BLaER1 (cell line): ENCODE results near the gene ALDH4A1.

Source experiments
- H3K27ac ChIP-seq: shearing (Covaris generic); formaldehyde crosslinking; 2 replicates; pipeline ENCODE4 v1.8.1; 2022
- H3K27me3 ChIP-seq: shearing (Covaris generic); formaldehyde crosslinking; 2 replicates; pipeline ENCODE4 v1.8.1; 2022
- H3K36me3 ChIP-seq: shearing (Covaris generic); formaldehyde crosslinking; 2 replicates; pipeline ENCODE4 v1.8.1; 2022
- H3K4me1 ChIP-seq: shearing (Covaris generic); formaldehyde crosslinking; 2 replicates; pipeline ENCODE4 v1.8.1; 2022
- H3K4me2 ChIP-seq: shearing (Covaris generic); formaldehyde crosslinking; 2 replicates; pipeline ENCODE4 v1.8.1; 2022
- H3K4me3 ChIP-seq: shearing (Covaris generic); formaldehyde crosslinking; 2 replicates; pipeline ENCODE4 v1.8.1; 2022
- H3K9ac ChIP-seq: shearing (Covaris generic); formaldehyde crosslinking; 2 replicates; pipeline ENCODE4 v1.8.1; 2022
- H3K9me3 ChIP-seq: shearing (Covaris generic); formaldehyde crosslinking; 2 replicates; pipeline ENCODE4 v1.8.1; 2022
- H4K20me1 ChIP-seq: shearing (Covaris generic); formaldehyde crosslinking; 2 replicates; pipeline ENCODE4 v1.8.1; 2022
- Cebpa-rat ChIP-seq: shearing (Covaris generic); IDR thresholded peaks from 2 replicates; pipeline ENCODE4 v1.8.1; 2022

ALDH4A1 gene

GRCh38 chr1:18881642-18882431, 20.5 kb downstream of the ALDH4A1 start:
- peaks cover 64% of the 10 kb centered on the region for H3K36me3 ChIP-seq
- H3K27ac ChIP-seq = no peak overlapping the region
- no peaks in the 10 kb centered on the region for H3K4me1 ChIP-seq
- no peak for TF ChIP-seq Cebpa-rat
- no peaks in the 10 kb centered on the region for H3K9me3 ChIP-seq
- no peak overlapping the region for H3K9ac ChIP-seq
- no peak overlapping the region for H3K4me2 ChIP-seq
- no peaks in the 10 kb centered on the region for H4K20me1 ChIP-seq
- H3K4me3 ChIP-seq = no peak overlapping the region
- no peaks in the 10 kb centered on the region for H3K27me3 ChIP-seq

- no peak overlapping the region for H3K27ac ChIP-seq
- H3K9ac ChIP-seq = no peak overlapping the region
- H3K36me3 ChIP-seq = peaks cover 64% of the 10 kb centered on the region
- H3K4me1 ChIP-seq = no peaks in the 10 kb centered on the region
- no peak for TF ChIP-seq Cebpa-rat
- no peak overlapping the region for H3K4me3 ChIP-seq
- H4K20me1 ChIP-seq = no peaks in the 10 kb centered on the region
- no peak overlapping the region for H3K4me2 ChIP-seq
- no peaks in the 10 kb centered on the region for H3K27me3 ChIP-seq
- no peaks in the 10 kb centered on the region for H3K9me3 ChIP-seq
Measured at GRCh38 chr1:18881164-18881563, 21.2 kb downstream of the ALDH4A1 start.

GRCh38 chr1:18880585-18880984, 21.8 kb downstream of the ALDH4A1 start:
- H3K9ac ChIP-seq = no peak overlapping the region
- no peak for TF ChIP-seq Cebpa-rat
- no peaks in the 10 kb centered on the region for H3K9me3 ChIP-seq
- H3K27me3 ChIP-seq = no peaks in the 10 kb centered on the region
- H3K36me3 ChIP-seq = peaks cover 67% of the 10 kb centered on the region
- no peaks in the 10 kb centered on the region for H4K20me1 ChIP-seq
- H3K4me3 ChIP-seq = no peak overlapping the region
- H3K4me2 ChIP-seq = no peak overlapping the region
- H3K27ac ChIP-seq = no peak overlapping the region
- no peaks in the 10 kb centered on the region for H3K4me1 ChIP-seq

- no peaks in the 10 kb centered on the region for H3K27me3 ChIP-seq
- no peaks in the 10 kb centered on the region for H4K20me1 ChIP-seq
- TF ChIP-seq Cebpa-rat = no peak
- no peaks in the 10 kb centered on the region for H3K9me3 ChIP-seq
- peaks cover 67% of the 10 kb centered on the region for H3K36me3 ChIP-seq
- H3K4me1 ChIP-seq = no peaks in the 10 kb centered on the region
- no peak overlapping the region for H3K4me3 ChIP-seq
- no peak overlapping the region for H3K27ac ChIP-seq
- no peak overlapping the region for H3K9ac ChIP-seq
- H3K4me2 ChIP-seq = no peak overlapping the region
Measured at GRCh38 chr1:18879791-18880309, 22.5 kb downstream of the ALDH4A1 start.

- H3K4me1 ChIP-seq = no peaks in the 10 kb centered on the region
- no peak overlapping the region for H3K9ac ChIP-seq
- H3K27me3 ChIP-seq = no peaks in the 10 kb centered on the region
- H4K20me1 ChIP-seq = no peaks in the 10 kb centered on the region
- H3K4me2 ChIP-seq = no peak overlapping the region
- TF ChIP-seq Cebpa-rat = no peak
- H3K4me3 ChIP-seq = no peak overlapping the region
- no peak overlapping the region for H3K27ac ChIP-seq
- H3K36me3 ChIP-seq = peaks cover 66% of the 10 kb centered on the region
- H3K9me3 ChIP-seq = no peaks in the 10 kb centered on the region
Measured at GRCh38 chr1:18879215-18879790, 23.1 kb downstream of the ALDH4A1 start.

GRCh38 chr1:18878538-18879214, 23.7 kb downstream of the ALDH4A1 start:
- H3K4me3 ChIP-seq = no peak overlapping the region
- no peaks in the 10 kb centered on the region for H3K27me3 ChIP-seq
- no peak for TF ChIP-seq Cebpa-rat
- no peaks in the 10 kb centered on the region for H4K20me1 ChIP-seq
- no peaks in the 10 kb centered on the region for H3K4me1 ChIP-seq
- H3K9ac ChIP-seq = no peak overlapping the region
- H3K4me2 ChIP-seq = no peak overlapping the region
- peaks cover 66% of the 10 kb centered on the region for H3K36me3 ChIP-seq
- no peaks in the 10 kb centered on the region for H3K9me3 ChIP-seq
- H3K27ac ChIP-seq = no peak overlapping the region

GRCh38 chr1:18877282-18877681, 25.1 kb downstream of the ALDH4A1 start:
- Histone ChIP-seq H3K9ac (no peak overlapping the region), H3K36me3 (peaks cover 66% of the 10 kb centered on the region), H3K4me3 (no peak overlapping the region), H3K4me2 (no peak overlapping the region), H3K4me1 (no peaks in the 10 kb centered on the region), H3K9me3 (no peaks in the 10 kb centered on the region), H3K27ac (no peak overlapping the region), H4K20me1 (no peaks in the 10 kb centered on the region), H3K27me3 (no peaks in the 10 kb centered on the region)
- no peak for TF ChIP-seq Cebpa-rat

GRCh38 chr1:18876210-18876609, 26.1 kb downstream of the ALDH4A1 start:
- Histone ChIP-seq H3K4me2 (no peak overlapping the region), H3K27ac (no peak overlapping the region), H3K4me1 (peaks cover 6% of the 10 kb centered on the region; the same call in 1 of the 2 replicates), H4K20me1 (no peaks in the 10 kb centered on the region), H3K27me3 (no peaks in the 10 kb centered on the region), H3K9ac (no peak overlapping the region), H3K36me3 (peaks cover 64% of the 10 kb centered on the region), H3K9me3 (no peaks in the 10 kb centered on the region), H3K4me3 (no peak overlapping the region)
- TF ChIP-seq Cebpa-rat = no peak

GRCh38 chr1:18875796-18876128, 26.6 kb downstream of the ALDH4A1 start:
- no peak for TF ChIP-seq Cebpa-rat
- Histone ChIP-seq H3K27ac (no peak overlapping the region), H3K9ac (no peak overlapping the region), H3K36me3 (peaks cover 59% of the 10 kb centered on the region), H3K4me3 (no peak overlapping the region), H3K9me3 (no peaks in the 10 kb centered on the region), H3K4me2 (no peak overlapping the region), H3K4me1 (peaks cover 8% of the 10 kb centered on the region; the same call in 1 of the 2 replicates), H4K20me1 (no peaks in the 10 kb centered on the region), H3K27me3 (no peaks in the 10 kb centered on the region)
